HG03521 (cell line): ENCODE measurements around the gene CLDN9.
"Not testable (repeated sequence)": the region's sequence is repeated elsewhere in the genome, so short reads cannot be mapped to it uniquely, and the experiment has no call there.

Source experiments
- ATAC-seq: cut with Tn5 transposase; IDR thresholded peaks from one replicate; pipeline ENCODE4 v1.9.1; 2021; ENCODE audit warnings: mild to moderate bottlenecking, moderate library complexity; ENCODE audit not compliant: unreplicated experiment

CLDN9 gene

DNA sequence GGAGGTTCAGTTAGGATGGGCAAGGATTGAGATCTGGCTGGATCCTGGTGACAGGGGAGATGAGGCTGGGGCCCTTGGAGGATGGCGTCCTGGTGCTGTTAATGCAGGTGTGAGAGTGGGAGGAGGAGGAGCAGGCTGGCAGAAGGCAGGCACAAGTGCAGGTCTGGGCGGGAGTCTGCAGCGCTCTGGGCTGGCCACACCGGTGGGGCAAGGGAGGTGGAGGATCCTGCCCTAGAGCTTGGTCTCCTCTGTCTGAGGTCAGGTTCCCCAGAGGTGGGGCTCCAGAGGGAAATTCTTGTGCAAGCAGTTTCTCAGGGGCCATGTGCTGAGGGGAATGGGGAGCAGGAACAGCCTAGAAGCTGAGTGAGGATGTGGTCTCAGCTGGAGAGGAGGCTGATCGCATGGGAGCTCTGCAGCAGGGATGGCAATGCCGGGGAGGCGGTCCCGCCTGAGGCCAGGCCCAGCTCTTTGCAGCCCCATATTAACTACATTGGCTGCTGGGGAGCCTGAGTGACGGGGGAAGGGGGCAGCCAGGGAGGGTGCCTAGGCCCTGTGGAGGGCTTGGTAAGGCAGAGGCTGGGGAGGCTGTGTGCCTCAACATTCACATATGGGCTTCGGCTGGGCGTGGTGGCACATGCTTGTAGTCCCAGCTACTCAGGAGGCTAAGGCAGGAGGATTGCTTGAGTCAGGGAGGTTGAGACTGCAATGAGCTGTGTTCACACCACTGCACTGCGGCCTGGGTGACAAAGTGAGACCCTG lies 40.0 kb downstream of the CLDN9 start:
- not testable (repeated sequence) for ATAC-seq

GRCh38 chr16:3053330-3053710 lies 40.6 kb downstream of the CLDN9 start:
- not testable (repeated sequence) for ATAC-seq

DNA sequence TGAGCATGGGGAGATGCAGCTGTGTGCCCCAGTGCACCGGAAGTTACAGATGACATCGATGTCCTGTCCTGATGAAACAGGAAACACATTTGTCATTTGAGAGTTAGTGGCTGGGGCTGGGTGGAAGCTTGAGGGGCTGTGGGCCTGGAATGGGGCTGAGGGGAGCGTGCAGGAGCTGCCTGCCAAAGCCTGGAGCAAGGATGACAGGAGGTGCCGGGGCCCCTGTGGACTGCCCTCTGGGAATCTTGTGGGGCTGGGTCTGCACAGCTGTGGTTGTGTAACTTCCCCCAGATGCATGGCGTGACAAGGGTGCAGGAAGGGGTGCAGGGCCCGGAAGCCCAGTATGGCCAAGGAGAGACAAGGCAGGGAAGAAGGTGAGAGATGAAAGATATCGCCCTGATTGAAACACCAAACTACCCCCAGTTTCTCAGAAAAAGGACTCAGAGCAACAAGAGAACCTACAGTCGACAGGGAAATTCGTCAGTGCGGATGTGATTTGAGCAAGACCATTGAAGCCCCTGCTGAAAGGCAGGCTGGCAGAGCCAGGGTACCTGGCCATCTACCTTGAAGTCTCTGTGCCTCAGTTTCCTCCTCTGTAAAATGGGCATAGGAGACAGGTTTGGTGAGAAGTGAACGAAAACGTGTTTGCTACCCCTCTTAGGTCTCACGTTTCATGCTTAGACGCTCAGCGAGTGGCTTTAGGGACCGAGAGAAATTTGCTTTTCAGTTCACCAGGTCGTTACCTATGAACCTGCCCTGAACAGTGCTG lies 42.4 kb downstream of the CLDN9 start:
- no peak for ATAC-seq

DNA sequence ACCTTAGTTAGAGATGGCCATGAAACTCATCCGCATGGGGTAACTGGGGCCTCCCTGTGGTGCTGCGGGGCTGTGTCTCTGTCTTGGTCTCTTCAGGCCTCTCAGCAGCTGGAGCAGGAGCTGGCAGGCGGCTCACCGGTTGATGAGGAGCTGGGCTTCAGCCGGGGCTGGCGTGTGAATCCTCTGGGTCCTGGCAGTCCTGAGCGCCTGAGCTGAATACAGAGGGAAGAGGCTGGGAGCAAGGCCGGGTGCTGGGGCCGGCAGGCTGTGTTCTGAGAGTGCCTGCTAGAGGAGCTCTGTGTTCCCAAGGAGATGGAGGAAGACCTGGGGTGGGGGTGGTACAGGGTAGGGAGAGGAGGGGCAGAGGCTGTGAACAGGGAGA lies 43.0 kb downstream of the CLDN9 start:
- not testable (repeated sequence) for ATAC-seq

- ATAC-seq = no peak
These were observed 43.8 kb downstream of the CLDN9 start for GRCh38 chr16:3056336-3057180.

GRCh38 chr16:3057181-3058138 lies 44.7 kb downstream of the CLDN9 start:
- ATAC-seq = no peak

- peak; percentile 17 for ATAC-seq
These were observed 45.7 kb downstream of the CLDN9 start for GRCh38 chr16:3058139-3059030.

DNA sequence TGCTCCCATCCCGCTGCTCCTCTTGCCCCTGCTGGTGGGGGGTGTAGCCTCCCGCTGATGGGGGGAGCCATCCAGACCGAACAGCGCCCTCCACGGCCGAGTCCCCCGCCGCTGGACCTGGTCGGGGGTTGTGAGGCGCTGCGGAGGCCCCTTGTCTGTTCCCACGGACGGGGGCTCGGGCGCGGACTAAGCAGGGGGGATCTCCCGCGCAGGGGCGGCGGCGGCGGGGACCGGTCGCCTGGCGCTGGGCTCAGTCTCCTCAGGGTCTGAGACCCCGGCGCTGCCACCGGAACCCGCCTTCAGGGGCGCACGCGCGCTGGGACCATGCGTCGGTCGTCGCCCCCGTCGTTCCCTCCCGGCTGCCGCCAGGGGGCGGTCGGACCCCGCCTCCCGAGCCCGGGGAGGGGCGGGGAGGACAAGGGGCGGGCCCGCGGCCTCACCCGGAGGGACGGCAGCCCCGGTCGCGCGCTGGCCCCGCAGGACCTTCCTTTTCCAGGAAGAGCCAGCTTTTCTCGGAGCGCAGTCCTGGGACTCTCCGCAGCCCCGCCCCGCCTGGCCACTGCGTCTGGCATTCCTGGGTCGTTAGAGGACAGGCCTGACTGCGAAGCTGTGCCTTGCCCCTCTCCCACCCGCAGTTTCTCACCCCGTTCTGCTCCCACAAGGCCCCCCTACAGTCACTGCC lies 46.5 kb downstream of the CLDN9 start:
- peak; percentile 70 for ATAC-seq

GRCh38 chr16:3059723-3060242 lies 47.1 kb downstream of the CLDN9 start:
- peak; percentile 2 for ATAC-seq

- ATAC-seq = no peak
These were observed 47.8 kb downstream of the CLDN9 start for GRCh38 chr16:3060339-3061127.

GRCh38 chr16:3062553-3062952 lies 49.8 kb downstream of the CLDN9 start:
- ATAC-seq = no peak

GRCh38 chr16:3063625-3064386 lies 51.1 kb downstream of the CLDN9 start:
- no peak for ATAC-seq
